Activated naive CD4-positive, alpha-beta T cell treated with anti-CD3 and anti-CD28 coated beads for 36 hours (primary cell): Measurements from ENCODE around the gene APC2. TPM values are rescaled to one million over a fixed set of nuclear protein-coding genes. Genes with fewer than 3 reads are reported as not detected.
A peak's percentile ranks its signal among the peaks of the same experiment; 100 is the strongest.
"Not testable (repeated sequence)": the region's sequence is repeated elsewhere in the genome, so short reads cannot be mapped to it uniquely, and the experiment has no call there.

Source experiments
- CTCF ChIA-PET: fragments of 350-600 bp; sonication (Branson Sonifier 250); formaldehyde crosslinking; loops from one replicate; lab custom pipeline; 2021; ENCODE audit warnings: antibody characterized with exemption; lab: Charles Lee
- DNase-seq: peaks from one replicate; pipeline ENCODE4 v3.0.0-alpha.2; 2020
- H3K27ac Mint-ChIP-seq: one replicate; pipeline ENCODE4 v1.8.0; 2021; ENCODE audit warnings: mild to moderate bottlenecking, mixed read lengths
- H3K27me3 Mint-ChIP-seq: one replicate; pipeline ENCODE4 v1.8.0; 2021; ENCODE audit warnings: low read depth, mixed read lengths
- H3K36me3 Mint-ChIP-seq: one replicate; pipeline ENCODE4 v1.8.0; 2021; ENCODE audit warnings: low read depth, mixed read lengths
- H3K4me1 Mint-ChIP-seq: one replicate; pipeline ENCODE4 v1.8.0; 2021; ENCODE audit warnings: low read depth, mixed read lengths
- H3K4me3 Mint-ChIP-seq: one replicate; pipeline ENCODE4 v1.8.0; 2021; ENCODE audit warnings: mild to moderate bottlenecking, moderate library complexity, mixed read lengths
- H3K9me3 Mint-ChIP-seq: one replicate; pipeline ENCODE4 v1.8.0; 2021; ENCODE audit warnings: mixed read lengths
- intact Hi-C: fragments of 100-400 bp; cut with micrococcal nuclease; formaldehyde crosslinking; loops from one replicate; pipeline ENCODE4 v1.15.1; 2023
- total RNA-seq, 2 experiments: library from RNA; stranded (reverse); gene quantifications; one replicate each; pipeline ENCODE4 v1.2.3, GENCODE V29; 2021

Gene APC2
- total RNA-seq, 2 experiments from 2014 or later = 0.07 to 0.12 TPM

DNA sequence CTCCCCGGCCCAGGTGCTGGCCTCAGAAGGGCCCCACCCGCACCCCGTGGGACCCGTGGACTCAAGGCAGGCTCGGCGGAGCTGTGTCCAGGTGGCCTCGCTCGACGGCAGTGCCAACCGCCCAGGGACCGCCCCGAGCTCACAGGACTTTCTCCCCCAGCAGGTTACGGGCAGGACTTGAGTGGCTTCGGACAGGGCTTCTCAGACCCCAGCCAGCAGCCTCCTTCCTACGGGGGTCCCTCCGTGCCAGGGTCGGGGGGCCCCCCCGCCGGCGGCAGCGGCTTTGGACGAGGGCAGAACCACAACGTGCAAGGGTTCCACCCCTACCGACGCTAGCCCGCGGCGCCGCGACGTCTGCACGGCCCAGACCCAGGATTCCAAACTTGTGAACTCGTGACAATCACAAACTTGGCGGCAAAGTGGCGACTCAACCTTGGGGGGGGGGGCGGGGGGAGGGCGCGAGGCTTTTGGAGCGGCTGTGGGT, 15.3 kb upstream of the APC2 start:
- intact Hi-C loops = loop anchor here (5.0 kb wide), 1 partner anchor 43 kb away; the partner anchor contains the start of gene C19orf25
- CTCF ChIA-PET = no interaction called here
- Mint-ChIP-seq H3K4me1 (peaks cover 15% of the 10 kb centered on the region), H3K9me3 (no peaks in the 10 kb centered on the region), H3K27ac (no peak overlapping the region), H3K4me3 (no peak overlapping the region), H3K36me3 (peaks cover 26% of the 10 kb centered on the region), H3K27me3 (no peaks in the 10 kb centered on the region)
- DNase-seq = no peak

GRCh38 chr19:1435378-1435989, 14.4 kb upstream of the APC2 start:
- Mint-ChIP-seq H3K27ac (no peak overlapping the region), H3K27me3 (no peaks in the 10 kb centered on the region), H3K4me3 (no peak overlapping the region), H3K36me3 (peaks cover 32% of the 10 kb centered on the region), H3K4me1 (peaks cover 24% of the 10 kb centered on the region), H3K9me3 (no peaks in the 10 kb centered on the region)
- DNase-seq = no peak
- CTCF ChIA-PET = no interaction called here
- intact Hi-C loops = loop anchor here (5.0 kb wide), 1 partner anchor 42 kb away; the partner anchor contains the start of gene C19orf25

DNA sequence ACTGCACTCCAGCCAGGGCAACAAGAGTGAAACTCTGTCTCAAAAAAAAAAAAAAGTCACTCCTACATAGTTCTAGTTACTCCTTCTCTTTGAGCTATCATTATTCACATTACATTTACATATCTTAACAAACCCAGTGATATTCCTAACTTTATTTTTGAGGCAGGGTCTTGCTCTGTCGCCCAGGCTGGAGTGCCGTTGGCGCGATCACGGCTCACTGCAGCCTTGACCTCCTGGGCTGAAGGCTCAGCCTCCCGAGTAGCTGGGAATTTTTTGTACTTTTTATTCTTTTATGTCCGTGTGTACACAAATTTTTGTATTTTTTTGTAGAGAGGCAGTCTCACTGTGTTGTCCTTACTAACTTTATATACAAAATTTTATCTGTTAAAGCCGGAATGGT, 12.3 kb upstream of the APC2 start:
- H3K4me3 Mint-ChIP-seq = peak overlapping the region; percentile 98

GRCh38 chr19:1438035-1438932, 11.6 kb upstream of the APC2 start, which contains the start of gene RPS15:
TSS of gene RPS15 (plus strand) at chr19:1438396. CDS start at chr19:1438426, 30 bp downstream.
- H3K27me3 Mint-ChIP-seq = no peaks in the 10 kb centered on the region
- H3K4me3 Mint-ChIP-seq = peak within 1 kb of the TSS; percentile 98
- CTCF ChIA-PET = interaction anchor here (0.7 to 1.2 kb wide), 3 partner anchors 17 to 155 kb away, joined by 3 to 4 read pairs (median 3); partner anchors contain the start of gene MBD3
- H3K4me1 Mint-ChIP-seq = peaks cover 40% of the 10 kb centered on the region
- DNase-seq = peak; percentile 96
- H3K36me3 Mint-ChIP-seq = peaks cover 44% of the 10 kb centered on the region
- no peaks in the 10 kb centered on the region for H3K9me3 Mint-ChIP-seq
- H3K27ac Mint-ChIP-seq = peak within 1 kb of the TSS; percentile 99
- intact Hi-C loops = loop anchor here (1.0 to 5.0 kb wide), 5 partner anchors 31 to 163 kb away; partner anchors contain the start of genes ADAMTSL5, C19orf25, DAZAP1 and FAM174C

More for the DNA sequence above, 12.3 kb upstream of the APC2 start:
- no peak for DNase-seq
- Mint-ChIP-seq H3K36me3 (peaks cover 45% of the 10 kb centered on the region), H3K27ac (no peak overlapping the region), H3K9me3 (no peaks in the 10 kb centered on the region), H3K4me1 (peaks cover 40% of the 10 kb centered on the region), H3K27me3 (no peaks in the 10 kb centered on the region)
- CTCF ChIA-PET = interaction anchor here (1.0 to 1.2 kb wide), 2 partner anchors 16 to 35 kb away, joined by 3 to 4 read pairs; no protein-coding TSS in a partner anchor
- intact Hi-C loops = loop anchor here (1.0 to 5.0 kb wide), 5 partner anchors 30 to 162 kb away; partner anchors contain the start of genes ADAMTSL5, C19orf25, DAZAP1 and FAM174C

DNA sequence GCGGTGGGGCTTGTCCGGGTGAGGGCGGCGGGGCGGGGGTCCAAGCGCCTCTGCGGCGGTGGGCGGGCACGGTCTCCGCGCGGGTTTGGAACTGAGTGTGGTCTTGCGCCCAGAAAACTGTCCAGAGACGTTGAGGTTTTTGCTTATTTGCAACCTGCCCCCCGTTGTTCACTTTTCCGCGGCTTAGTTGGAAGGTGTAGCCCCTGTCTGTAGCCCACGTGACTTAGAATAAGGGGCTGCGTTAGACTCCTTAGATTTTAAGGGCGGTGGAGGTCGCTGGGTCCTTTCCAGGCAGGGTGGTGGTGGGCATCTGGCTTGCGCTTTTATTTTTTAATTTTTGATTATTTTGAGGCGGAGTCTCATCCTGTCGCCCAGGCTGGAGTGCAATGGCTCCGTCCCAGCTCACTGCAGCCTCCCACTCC, 11.0 kb upstream of the APC2 start:
- H3K9me3 Mint-ChIP-seq = no peaks in the 10 kb centered on the region
- peaks cover 44% of the 10 kb centered on the region for H3K36me3 Mint-ChIP-seq
- CTCF ChIA-PET = interaction anchor here (0.5 to 0.7 kb wide), 2 partner anchors 154 to 724 kb away, joined by 3 to 4 read pairs; partner anchors contain the start of gene MBD3
- H3K4me3 Mint-ChIP-seq = peak overlapping the region; percentile 98
- H3K4me1 Mint-ChIP-seq = peaks cover 40% of the 10 kb centered on the region
- intact Hi-C loops = loop anchor here (1.0 to 5.0 kb wide), 5 partner anchors 32 to 164 kb away; partner anchors contain the start of genes ADAMTSL5, C19orf25, DAZAP1 and FAM174C
- peak overlapping the region; percentile 99 for H3K27ac Mint-ChIP-seq
- H3K27me3 Mint-ChIP-seq = no peaks in the 10 kb centered on the region
- DNase-seq = no peak

DNA sequence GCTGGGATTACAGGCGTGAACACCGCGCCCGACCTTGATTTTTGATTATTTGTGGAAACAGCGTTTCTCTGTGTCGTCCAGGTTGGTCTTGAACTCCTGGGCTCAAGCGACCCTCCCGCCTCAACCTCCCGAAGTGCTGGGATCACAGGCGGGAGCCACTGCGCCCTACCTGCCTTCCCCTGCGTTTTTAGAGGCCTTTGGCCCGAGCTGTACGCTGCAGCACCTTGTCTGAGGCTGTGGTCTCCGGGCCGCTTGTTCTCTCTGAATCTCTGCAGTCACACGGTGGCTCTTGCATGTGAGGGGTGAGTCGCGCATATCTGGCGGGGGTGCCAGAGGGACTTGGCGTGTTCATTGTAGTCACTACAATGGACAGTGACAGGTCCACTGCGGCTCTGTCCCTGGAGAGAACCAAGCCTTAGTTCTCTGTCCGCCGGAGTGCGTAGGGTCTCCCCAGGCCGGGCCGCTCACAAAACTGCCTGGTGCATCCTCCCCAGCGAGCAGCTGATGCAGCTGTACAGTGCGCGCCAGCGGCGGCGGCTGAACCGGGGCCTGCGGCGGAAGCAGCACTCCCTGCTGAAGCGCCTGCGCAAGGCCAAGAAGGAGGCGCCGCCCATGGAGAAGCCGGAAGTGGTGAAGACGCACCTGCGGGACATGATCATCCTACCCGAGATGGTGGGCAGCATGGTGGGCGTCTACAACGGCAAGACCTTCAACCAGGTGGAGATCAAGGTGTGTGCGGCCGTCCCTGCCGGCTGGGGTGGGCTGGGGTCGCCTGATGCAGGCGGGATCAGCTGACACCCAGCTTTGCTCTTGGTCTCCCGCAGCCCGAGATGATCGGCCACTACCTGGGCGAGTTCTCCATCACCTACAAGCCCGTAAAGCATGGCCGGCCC, 10.2 kb upstream of the APC2 start:
- not testable (repeated sequence) for DNase-seq, H3K27me3 Mint-ChIP-seq, H3K9me3 Mint-ChIP-seq
- Mint-ChIP-seq H3K4me3 (peak overlapping the region; percentile 98), H3K36me3 (peaks cover 44% of the 10 kb centered on the region), H3K27ac (peak overlapping the region; percentile 99), H3K4me1 (peaks cover 42% of the 10 kb centered on the region)
- CTCF ChIA-PET = interaction anchor here (0.5 kb wide), 1 partner anchor 724 kb away, joined by 4 read pairs; no protein-coding TSS in a partner anchor
- intact Hi-C loops = loop anchor here (2.0 to 5.0 kb wide), 2 partner anchors 38 to 57 kb away; partner anchors contain the start of genes C19orf25 and NDUFS7

DNA sequence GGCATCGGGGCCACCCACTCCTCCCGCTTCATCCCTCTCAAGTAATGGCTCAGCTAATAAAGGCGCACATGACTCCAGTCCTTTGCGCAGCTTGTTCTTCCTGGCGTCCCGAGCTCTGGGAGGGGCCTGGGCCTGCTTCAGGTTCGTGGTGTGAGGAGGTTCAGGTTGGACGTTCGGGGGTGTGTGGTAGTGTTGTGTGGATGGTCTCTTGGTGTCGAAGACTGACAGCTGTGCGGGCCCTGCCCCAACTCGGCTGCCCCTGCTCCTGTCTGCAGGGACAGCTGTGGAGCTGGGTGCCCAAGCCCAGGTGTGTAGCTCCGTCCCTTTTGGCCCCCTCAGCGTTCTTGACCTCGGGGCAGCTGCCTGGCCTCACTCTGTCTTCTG, 9.5 kb upstream of the APC2 start:
- peak overlapping the region; percentile 98 for H3K4me3 Mint-ChIP-seq
- H3K36me3 Mint-ChIP-seq = peaks cover 42% of the 10 kb centered on the region
- peaks cover 46% of the 10 kb centered on the region for H3K4me1 Mint-ChIP-seq
- no peaks in the 10 kb centered on the region for H3K9me3 Mint-ChIP-seq
- CTCF ChIA-PET = interaction anchor here (0.6 to 0.8 kb wide), 2 partner anchors 27 to 693 kb away, joined by 3 read pairs; no protein-coding TSS in a partner anchor
- intact Hi-C loops = no loop called here
- no peak for DNase-seq
- H3K27ac Mint-ChIP-seq = peak overlapping the region; percentile 68
- H3K27me3 Mint-ChIP-seq = peaks cover 2% of the 10 kb centered on the region

DNA sequence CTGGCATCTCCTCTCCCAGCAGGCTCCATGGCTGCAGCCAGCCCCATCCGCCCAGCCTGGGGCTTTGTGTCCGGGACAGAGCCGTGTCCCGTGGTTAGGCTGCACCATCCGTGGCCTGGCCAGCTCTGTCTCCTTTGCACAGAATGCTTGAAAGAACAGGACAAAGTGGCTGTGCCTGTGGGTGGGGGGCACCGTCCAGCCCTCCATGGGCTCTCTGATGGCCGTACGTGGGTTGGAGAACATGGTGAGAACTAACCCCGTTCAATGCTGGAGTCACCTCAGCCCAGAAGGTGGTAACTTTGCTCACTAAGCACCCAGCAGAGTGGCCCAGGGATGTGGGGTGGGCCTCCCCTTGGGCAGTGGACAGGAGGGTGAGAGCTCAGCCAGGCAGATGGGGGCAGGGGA, 8.9 kb upstream of the APC2 start:
- H3K4me3 Mint-ChIP-seq = peak overlapping the region; percentile 98
- peaks cover 48% of the 10 kb centered on the region for H3K4me1 Mint-ChIP-seq
- peaks cover 3% of the 10 kb centered on the region for H3K27me3 Mint-ChIP-seq
- no peak overlapping the region for H3K27ac Mint-ChIP-seq
- no peaks in the 10 kb centered on the region for H3K9me3 Mint-ChIP-seq
- intact Hi-C loops = no loop called here
- peaks cover 41% of the 10 kb centered on the region for H3K36me3 Mint-ChIP-seq
- DNase-seq = no peak
- CTCF ChIA-PET = interaction anchor here (0.6 to 0.8 kb wide), 2 partner anchors 28 to 692 kb away, joined by 3 read pairs; no protein-coding TSS in a partner anchor

DNA sequence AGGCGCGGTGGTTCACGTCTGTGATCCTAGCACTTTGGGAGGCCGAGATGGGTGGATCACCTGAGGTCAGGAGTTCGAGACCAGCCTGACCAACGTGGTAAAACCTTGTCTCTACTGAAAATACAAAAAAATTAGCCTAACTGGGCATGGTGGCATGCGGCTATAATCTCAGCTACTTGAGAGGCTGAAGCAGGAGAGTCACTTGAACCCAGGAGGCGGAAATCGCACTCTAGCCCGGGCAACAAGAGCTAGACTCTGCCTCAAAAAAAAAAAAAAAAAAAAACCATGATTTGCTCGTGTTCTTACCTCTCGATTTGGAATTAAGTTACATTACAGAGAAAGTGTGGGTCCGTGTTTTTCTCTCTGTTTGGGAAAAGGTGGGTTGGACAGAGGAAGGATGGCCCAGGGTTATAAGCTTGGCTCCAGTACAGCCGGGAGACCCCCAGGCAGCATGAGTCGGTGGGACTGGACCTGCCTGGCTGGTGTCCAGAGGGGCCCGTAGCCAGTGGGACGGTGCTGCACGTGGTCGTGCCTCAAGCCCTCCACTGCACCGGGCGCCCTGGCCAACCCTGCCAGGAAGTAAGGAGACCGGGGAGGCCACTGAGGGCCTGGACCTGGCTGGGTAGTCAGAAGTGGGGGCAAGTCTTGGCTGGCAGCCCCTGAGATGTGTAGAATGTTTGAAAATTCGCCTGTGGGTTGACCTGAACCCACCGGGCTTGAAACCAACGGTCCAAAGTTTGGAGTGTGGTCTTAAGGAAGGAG, 8.1 kb upstream of the APC2 start:
- CTCF ChIA-PET = no interaction called here
- Mint-ChIP-seq H3K27ac (peak overlapping the region; percentile 59), H3K27me3 (peaks cover 6% of the 10 kb centered on the region), H3K36me3 (peaks cover 41% of the 10 kb centered on the region), H3K9me3 (no peaks in the 10 kb centered on the region), H3K4me1 (peaks cover 46% of the 10 kb centered on the region), H3K4me3 (peak overlapping the region; percentile 30)
- DNase-seq = no peak
- intact Hi-C loops = no loop called here

- peak overlapping the region; percentile 62 for H3K4me3 Mint-ChIP-seq
- intact Hi-C loops = loop anchor here (2.0 kb wide), 1 partner anchor 169 kb away; no protein-coding TSS in a partner anchor
- H3K27ac Mint-ChIP-seq = no peak overlapping the region
- H3K9me3 Mint-ChIP-seq = no peaks in the 10 kb centered on the region
- CTCF ChIA-PET = interaction anchor here (1.0 to 1.8 kb wide), 4 partner anchors 9 to 56 kb away, joined by 3 to 11 read pairs (median 4); no protein-coding TSS in a partner anchor
- peaks cover 29% of the 10 kb centered on the region for H3K27me3 Mint-ChIP-seq
- peaks cover 22% of the 10 kb centered on the region for H3K36me3 Mint-ChIP-seq
- H3K4me1 Mint-ChIP-seq = peaks cover 28% of the 10 kb centered on the region
- peak; percentile 79 for DNase-seq
Observed at GRCh38 chr19:1445185-1445931, 4.6 kb upstream of the APC2 start.
